ENCODE results near the gene LIPI.

DNA sequence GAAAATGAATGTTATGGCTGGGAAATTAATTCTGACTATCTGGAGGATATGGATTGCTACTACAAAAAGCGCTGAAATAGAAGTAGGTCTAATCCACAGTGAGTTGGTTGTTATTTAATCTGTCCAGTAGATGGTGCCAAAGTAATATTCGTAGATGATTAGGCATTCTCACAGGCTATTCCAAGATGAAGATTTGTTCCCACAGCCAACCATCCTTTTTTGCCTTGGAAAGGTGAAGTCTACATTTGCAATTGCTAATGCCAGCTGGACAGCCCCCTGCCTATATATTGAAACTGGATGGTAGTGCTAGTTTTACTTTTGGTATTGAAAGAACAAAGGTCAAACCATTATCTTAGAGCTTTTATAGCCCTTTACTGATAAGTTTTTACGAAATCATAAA is 49.0 kb upstream of the LIPI start:
- TF ChIP-seq, protein P1, sequence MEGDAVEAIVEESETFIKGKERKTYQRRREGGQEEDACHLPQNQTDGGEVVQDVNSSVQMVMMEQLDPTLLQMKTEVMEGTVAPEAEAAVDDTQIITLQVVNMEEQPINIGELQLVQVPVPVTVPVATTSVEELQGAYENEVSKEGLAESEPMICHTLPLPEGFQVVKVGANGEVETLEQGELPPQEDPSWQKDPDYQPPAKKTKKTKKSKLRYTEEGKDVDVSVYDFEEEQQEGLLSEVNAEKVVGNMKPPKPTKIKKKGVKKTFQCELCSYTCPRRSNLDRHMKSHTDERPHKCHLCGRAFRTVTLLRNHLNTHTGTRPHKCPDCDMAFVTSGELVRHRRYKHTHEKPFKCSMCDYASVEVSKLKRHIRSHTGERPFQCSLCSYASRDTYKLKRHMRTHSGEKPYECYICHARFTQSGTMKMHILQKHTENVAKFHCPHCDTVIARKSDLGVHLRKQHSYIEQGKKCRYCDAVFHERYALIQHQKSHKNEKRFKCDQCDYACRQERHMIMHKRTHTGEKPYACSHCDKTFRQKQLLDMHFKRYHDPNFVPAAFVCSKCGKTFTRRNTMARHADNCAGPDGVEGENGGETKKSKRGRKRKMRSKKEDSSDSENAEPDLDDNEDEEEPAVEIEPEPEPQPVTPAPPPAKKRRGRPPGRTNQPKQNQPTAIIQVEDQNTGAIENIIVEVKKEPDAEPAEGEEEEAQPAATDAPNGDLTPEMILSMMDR (conservative IDR thresholded peaks at IDR 0.05; ENCODE audit: low read length) = peak; percentile 82
- TF ChIP-seq EZH2phosphoT487 (IDR thresholded peaks at IDR 0.05; ENCODE audit: borderline replicate concordance, low read depth, low read length) = no peak

All from OCI-LY7 (cell line).